GM23338 (cell line): ENCODE results near the gene FLT1. TPM values are rescaled to one million over a fixed set of nuclear protein-coding genes. Genes with fewer than 3 reads are reported as not detected.

Experiments used
- ATAC-seq: fragments of 200-7000 bp; cut with Tn5 transposase; 3 replicates; pipeline ENCODE4 v1.9.1; 2020
- DNase-seq: peaks from one replicate; pipeline ENCODE4 v3.0.0-alpha.2; 2015; ENCODE audit warnings: low spot score
- H2AFZ ChIP-seq: fragments of 200-600 bp; sonication (generic); 2 replicates; pipeline ENCODE4 v1.8.0; 2016; ENCODE audit warnings: antibody characterized with exemption, mild to moderate bottlenecking, moderate library complexity
- H3F3A ChIP-seq: fragments of 200-600 bp; sonication (generic); replicated peaks from 2 replicates; pipeline ENCODE4 v1.8.0; 2017; ENCODE audit warnings: antibody characterized with exemption, mixed run types, low read depth
- H3K27ac ChIP-seq: fragments of 200-600 bp; sonication (generic); 2 replicates; pipeline ENCODE4 v1.6.1; 2016; ENCODE audit warnings: low read depth
- H3K27me3 ChIP-seq: fragments of 200-600 bp; sonication (generic); 2 replicates; pipeline ENCODE4 v1.8.0; 2016; ENCODE audit warnings: mild to moderate bottlenecking, mixed run types, moderate library complexity; ENCODE audit not compliant: insufficient read depth
- H3K36me3 ChIP-seq: fragments of 200-600 bp; sonication (generic); 2 replicates; pipeline ENCODE4 v1.8.0; 2016; ENCODE audit warnings: mild to moderate bottlenecking; ENCODE audit not compliant: insufficient read depth
- H3K4me1 ChIP-seq: fragments of 200-600 bp; sonication (generic); 2 replicates; pipeline ENCODE4 v1.8.0; 2016; ENCODE audit warnings: mild to moderate bottlenecking, moderate library complexity; ENCODE audit not compliant: insufficient read depth
- H3K4me2 ChIP-seq: fragments of 200-600 bp; sonication (generic); 2 replicates; pipeline ENCODE4 v1.7.1; 2017; ENCODE audit warnings: mixed run types
- H3K4me3 ChIP-seq: fragments of 200-600 bp; sonication (generic); 2 replicates; pipeline ENCODE4 v1.6.1; 2016; ENCODE audit warnings: mixed run types
- H3K79me2 ChIP-seq: fragments of 200-600 bp; sonication (generic); replicated peaks from 2 replicates; pipeline ENCODE4 v1.8.0; 2017; ENCODE audit warnings: mild to moderate bottlenecking; ENCODE audit not compliant: insufficient read depth
- H3K9me2 ChIP-seq: fragments of 200-600 bp; sonication (generic); 2 replicates; pipeline ENCODE4 v1.8.0; 2017; ENCODE audit not compliant: insufficient read depth
- H4K20me1 ChIP-seq: fragments of 200-600 bp; sonication (generic); replicated peaks from 2 replicates; pipeline ENCODE4 v1.8.0; 2017; ENCODE audit warnings: mild to moderate bottlenecking; ENCODE audit not compliant: insufficient read depth
- H3K27ac Mint-ChIP-seq: 2 replicates; pipeline ENCODE4 v1.8.0; 2020; ENCODE audit warnings: inconsistent platforms, mild to moderate bottlenecking, moderate library complexity, mixed read lengths
- H3K27me3 Mint-ChIP-seq: 3 replicates; pipeline ENCODE4 v1.8.0; 2022; ENCODE audit warnings: low read depth, mild to moderate bottlenecking, moderate library complexity, mixed read lengths, inconsistent platforms; ENCODE audit not compliant: insufficient read depth, poor library complexity
- H3K36me3 Mint-ChIP-seq: 3 replicates; pipeline ENCODE4 v1.8.0; 2021; ENCODE audit warnings: low read depth, mild to moderate bottlenecking, inconsistent platforms, moderate library complexity, mixed read lengths
- H3K4me1 Mint-ChIP-seq: 3 replicates; pipeline ENCODE4 v1.8.0; 2020; ENCODE audit warnings: mild to moderate bottlenecking, inconsistent platforms, mixed read lengths
- H3K4me3 Mint-ChIP-seq: 3 replicates; pipeline ENCODE4 v1.8.0; 2021; ENCODE audit warnings: moderate library complexity, mild to moderate bottlenecking, inconsistent platforms, mixed read lengths
- H3K9me3 Mint-ChIP-seq: 3 replicates; pipeline ENCODE4 v1.8.0; 2020; ENCODE audit warnings: moderate library complexity, mild to moderate bottlenecking, inconsistent platforms, mixed read lengths
- EZH2 ChIP-seq: fragments of 200-600 bp; sonication (generic); IDR thresholded peaks from one replicate; pipeline ENCODE4 v1.8.0; 2017; ENCODE audit warnings: antibody characterized with exemption, mild to moderate bottlenecking, low read depth; ENCODE audit not compliant: unreplicated experiment
- JUNB ChIP-seq: IDR thresholded peaks from one replicate; pipeline ENCODE4 v1.6.1; 2016; ENCODE audit warnings: antibody characterized with exemption; ENCODE audit not compliant: unreplicated experiment
- NANOG ChIP-seq: IDR thresholded peaks from 2 replicates; pipeline ENCODE4 v1.6.1; 2016; ENCODE audit warnings: antibody characterized with exemption, borderline replicate concordance
- polyA plus RNA-seq: library from polyadenylated mRNA; unstranded; fragments of >200 nt; fragmentation: Nextera tagmentation; extraction: Ambion mirVana; gene quantifications from 2 replicates; pipeline ENCODE4 v1.2.1, GENCODE V29; 2016
- total RNA-seq: library from RNA; depleted of rRNA; stranded (reverse); fragments of >200 nt; shearing (Covaris generic); gene quantifications from 2 replicates; pipeline ENCODE4 v1.2.3, GENCODE V29; 2014
- TF ChIP-seq, protein P1 (sequence below): fragments of 250-450 bp; sonication (Bioruptor Pico); IDR thresholded peaks from 2 replicates; pipeline ENCODE4 v1.5.0; 2020; ENCODE audit warnings: mild to moderate bottlenecking, moderate library complexity
- TF ChIP-seq, protein P2 (sequence below): IDR thresholded peaks from 2 replicates; pipeline ENCODE4 v1.6.1; 2016; ENCODE audit warnings: antibody characterized with exemption

FLT1 gene
- total and polyA plus RNA-seq, 2 experiments from 2014 or later = 26.8 to 116 TPM

GRCh38 chr13:28540612-28541011 is 45.7 kb upstream of the FLT1 start (continued):
- TF ChIP-seq, protein P1, sequence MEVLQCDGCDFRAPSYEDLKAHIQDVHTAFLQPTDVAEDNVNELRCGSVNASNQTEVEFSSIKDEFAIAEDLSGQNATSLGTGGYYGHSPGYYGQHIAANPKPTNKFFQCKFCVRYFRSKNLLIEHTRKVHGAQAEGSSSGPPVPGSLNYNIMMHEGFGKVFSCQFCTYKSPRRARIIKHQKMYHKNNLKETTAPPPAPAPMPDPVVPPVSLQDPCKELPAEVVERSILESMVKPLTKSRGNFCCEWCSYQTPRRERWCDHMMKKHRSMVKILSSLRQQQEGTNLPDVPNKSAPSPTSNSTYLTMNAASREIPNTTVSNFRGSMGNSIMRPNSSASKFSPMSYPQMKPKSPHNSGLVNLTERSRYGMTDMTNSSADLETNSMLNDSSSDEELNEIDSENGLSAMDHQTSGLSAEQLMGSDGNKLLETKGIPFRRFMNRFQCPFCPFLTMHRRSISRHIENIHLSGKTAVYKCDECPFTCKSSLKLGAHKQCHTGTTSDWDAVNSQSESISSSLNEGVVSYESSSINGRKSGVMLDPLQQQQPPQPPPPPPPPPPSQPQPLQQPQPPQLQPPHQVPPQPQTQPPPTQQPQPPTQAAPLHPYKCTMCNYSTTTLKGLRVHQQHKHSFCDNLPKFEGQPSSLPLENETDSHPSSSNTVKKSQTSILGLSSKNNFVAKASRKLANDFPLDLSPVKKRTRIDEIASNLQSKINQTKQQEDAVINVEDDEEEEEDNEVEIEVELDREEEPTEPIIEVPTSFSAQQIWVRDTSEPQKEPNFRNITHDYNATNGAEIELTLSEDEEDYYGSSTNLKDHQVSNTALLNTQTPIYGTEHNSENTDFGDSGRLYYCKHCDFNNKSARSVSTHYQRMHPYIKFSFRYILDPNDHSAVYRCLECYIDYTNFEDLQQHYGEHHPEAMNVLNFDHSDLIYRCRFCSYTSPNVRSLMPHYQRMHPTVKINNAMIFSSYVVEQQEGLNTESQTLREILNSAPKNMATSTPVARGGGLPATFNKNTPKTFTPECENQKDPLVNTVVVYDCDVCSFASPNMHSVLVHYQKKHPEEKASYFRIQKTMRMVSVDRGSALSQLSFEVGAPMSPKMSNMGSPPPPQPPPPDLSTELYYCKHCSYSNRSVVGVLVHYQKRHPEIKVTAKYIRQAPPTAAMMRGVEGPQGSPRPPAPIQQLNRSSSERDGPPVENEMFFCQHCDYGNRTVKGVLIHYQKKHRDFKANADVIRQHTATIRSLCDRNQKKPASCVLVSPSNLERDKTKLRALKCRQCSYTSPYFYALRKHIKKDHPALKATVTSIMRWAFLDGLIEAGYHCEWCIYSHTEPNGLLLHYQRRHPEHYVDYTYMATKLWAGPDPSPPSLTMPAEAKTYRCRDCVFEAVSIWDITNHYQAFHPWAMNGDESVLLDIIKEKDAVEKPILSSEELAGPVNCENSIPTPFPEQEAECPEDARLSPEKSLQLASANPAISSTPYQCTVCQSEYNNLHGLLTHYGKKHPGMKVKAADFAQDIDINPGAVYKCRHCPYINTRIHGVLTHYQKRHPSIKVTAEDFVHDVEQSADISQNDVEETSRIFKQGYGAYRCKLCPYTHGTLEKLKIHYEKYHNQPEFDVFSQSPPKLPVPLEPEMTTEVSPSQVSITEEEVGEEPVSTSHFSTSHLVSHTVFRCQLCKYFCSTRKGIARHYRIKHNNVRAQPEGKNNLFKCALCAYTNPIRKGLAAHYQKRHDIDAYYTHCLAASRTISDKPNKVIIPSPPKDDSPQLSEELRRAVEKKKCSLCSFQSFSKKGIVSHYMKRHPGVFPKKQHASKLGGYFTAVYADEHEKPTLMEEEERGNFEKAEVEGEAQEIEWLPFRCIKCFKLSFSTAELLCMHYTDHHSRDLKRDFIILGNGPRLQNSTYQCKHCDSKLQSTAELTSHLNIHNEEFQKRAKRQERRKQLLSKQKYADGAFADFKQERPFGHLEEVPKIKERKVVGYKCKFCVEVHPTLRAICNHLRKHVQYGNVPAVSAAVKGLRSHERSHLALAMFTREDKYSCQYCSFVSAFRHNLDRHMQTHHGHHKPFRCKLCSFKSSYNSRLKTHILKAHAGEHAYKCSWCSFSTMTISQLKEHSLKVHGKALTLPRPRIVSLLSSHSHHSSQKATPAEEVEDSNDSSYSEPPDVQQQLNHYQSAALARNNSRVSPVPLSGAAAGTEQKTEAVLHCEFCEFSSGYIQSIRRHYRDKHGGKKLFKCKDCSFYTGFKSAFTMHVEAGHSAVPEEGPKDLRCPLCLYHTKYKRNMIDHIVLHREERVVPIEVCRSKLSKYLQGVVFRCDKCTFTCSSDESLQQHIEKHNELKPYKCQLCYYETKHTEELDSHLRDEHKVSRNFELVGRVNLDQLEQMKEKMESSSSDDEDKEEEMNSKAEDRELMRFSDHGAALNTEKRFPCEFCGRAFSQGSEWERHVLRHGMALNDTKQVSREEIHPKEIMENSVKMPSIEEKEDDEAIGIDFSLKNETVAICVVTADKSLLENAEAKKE (CRISPR knock-in tag) = no peak
- no peak for TF ChIP-seq JUNB

- no peak for ATAC-seq
- no peak overlapping the region for H2AFZ ChIP-seq
These were observed 44.8 kb upstream of the FLT1 start for GRCh38 chr13:28539625-28540286.

More at GRCh38 chr13:28539625-28540286, 44.8 kb upstream of the FLT1 start:
- Mint-ChIP-seq H3K27ac (no peak overlapping the region), H3K27me3 (peaks cover 5% of the 10 kb centered on the region), H3K36me3 (0 out of 3 replicates have a peak, but pooled peaks cover 8% of the 10 kb centered on the region), H3K4me1 (peaks cover 10% of the 10 kb centered on the region; the same call in 2 of the 3 replicates), H3K9me3 (peaks cover 15% of the 10 kb centered on the region), H3K4me3 (no peak overlapping the region)
- no peaks in the 10 kb centered on the region for H3K27me3 ChIP-seq
- H3K4me1 ChIP-seq = no peaks in the 10 kb centered on the region
- TF ChIP-seq, protein P2, sequence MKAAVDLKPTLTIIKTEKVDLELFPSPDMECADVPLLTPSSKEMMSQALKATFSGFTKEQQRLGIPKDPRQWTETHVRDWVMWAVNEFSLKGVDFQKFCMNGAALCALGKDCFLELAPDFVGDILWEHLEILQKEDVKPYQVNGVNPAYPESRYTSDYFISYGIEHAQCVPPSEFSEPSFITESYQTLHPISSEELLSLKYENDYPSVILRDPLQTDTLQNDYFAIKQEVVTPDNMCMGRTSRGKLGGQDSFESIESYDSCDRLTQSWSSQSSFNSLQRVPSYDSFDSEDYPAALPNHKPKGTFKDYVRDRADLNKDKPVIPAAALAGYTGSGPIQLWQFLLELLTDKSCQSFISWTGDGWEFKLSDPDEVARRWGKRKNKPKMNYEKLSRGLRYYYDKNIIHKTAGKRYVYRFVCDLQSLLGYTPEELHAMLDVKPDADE = no peak
- TF ChIP-seq NANOG = no peak
- TF ChIP-seq, protein P1 (CRISPR knock-in tag) = no peak
- TF ChIP-seq EZH2 = no peak
- DNase-seq = no peak
- H4K20me1 ChIP-seq = no peaks in the 10 kb centered on the region
- no peak overlapping the region for H3K4me2 ChIP-seq
- H3F3A ChIP-seq = no peaks in the 10 kb centered on the region
- no peaks in the 10 kb centered on the region for H3K79me2 ChIP-seq
- no peak overlapping the region for H3K4me3 ChIP-seq
- H3K9me2 ChIP-seq = peaks cover 3% of the 10 kb centered on the region; the same call in 1 of the 2 replicates
- H3K36me3 ChIP-seq = no peaks in the 10 kb centered on the region; the same call in 1 of the 2 replicates
- H3K27ac ChIP-seq = no peak overlapping the region
